ENCODE data around the gene ZSCAN9. TPM values are rescaled to one million over a fixed set of nuclear protein-coding genes. Genes with fewer than 3 reads are reported as not detected.

Gene ZSCAN9
- total and polyA plus RNA-seq, 2 of the 13 experiments (the other 11 are each of a cell fraction or from before 2014, with no cell fraction given) = 14.6 to 17.8 TPM

DNA sequence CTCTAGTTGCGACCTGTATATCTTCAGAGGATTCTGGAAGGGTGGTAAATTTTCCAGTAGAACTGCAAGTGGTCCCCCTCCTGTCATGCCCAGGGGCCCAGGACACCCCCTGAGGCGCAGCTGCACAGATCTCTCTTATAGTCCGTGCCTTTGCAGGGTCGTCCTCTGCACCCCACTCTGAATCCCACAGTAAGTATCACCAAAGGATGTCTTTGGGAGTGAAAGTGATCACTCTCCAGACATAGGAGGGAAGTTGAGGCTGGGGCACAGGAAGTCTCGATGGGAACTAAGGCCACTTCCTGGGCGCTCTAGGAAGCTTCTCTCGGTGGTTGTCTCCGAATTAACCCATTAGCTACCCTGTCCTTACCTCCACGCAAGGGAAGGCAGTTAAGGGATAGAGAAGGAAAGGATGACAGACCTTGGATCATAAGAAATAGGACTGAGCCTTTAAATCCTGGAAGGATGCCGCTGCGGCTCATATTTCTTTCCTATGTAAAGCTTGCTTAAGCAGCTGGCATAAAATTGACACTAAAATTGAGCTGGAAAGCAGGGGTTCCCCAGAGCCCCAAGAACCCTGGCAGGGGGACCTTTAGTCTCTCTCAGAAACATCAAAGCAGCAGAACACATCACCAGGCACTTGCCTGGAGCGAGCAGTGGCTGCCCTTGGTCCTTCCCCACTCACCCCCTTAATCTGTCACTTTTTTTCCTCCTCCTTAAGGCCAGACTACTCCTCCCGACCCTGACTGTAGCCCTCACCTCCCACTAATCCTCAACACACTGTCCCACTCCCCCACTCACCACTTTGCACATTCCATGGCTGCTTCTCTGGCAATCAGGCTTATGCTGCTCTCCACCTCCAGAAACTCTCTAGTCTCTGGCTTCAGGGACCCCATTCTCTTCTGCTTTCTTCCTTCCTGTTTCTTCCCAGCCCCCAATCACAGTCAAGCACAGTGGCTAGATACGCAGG, 27.2 kb downstream of the ZSCAN9 start, which contains the start of gene ZKSCAN4 (continued):
- no peak for TF ChIP-seq ZNF274 (CRISPR knock-in tag; IDR thresholded peaks at IDR 0.05)
- TF ChIP-seq, protein P1, sequence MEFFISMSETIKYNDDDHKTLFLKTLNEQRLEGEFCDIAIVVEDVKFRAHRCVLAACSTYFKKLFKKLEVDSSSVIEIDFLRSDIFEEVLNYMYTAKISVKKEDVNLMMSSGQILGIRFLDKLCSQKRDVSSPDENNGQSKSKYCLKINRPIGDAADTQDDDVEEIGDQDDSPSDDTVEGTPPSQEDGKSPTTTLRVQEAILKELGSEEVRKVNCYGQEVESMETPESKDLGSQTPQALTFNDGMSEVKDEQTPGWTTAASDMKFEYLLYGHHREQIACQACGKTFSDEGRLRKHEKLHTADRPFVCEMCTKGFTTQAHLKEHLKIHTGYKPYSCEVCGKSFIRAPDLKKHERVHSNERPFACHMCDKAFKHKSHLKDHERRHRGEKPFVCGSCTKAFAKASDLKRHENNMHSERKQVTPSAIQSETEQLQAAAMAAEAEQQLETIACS (CRISPR knock-in tag; IDR thresholded peaks at IDR 0.05) = no peak
- peak; percentile 70; the same call in 1 of the 2 replicates for TF ChIP-seq HMG20B (CRISPR knock-in tag; conservative IDR thresholded peaks at IDR 0.05)
- no peak for TF ChIP-seq ZNF564 (CRISPR knock-in tag; IDR thresholded peaks at IDR 0.05)
- TF ChIP-seq, protein P2, sequence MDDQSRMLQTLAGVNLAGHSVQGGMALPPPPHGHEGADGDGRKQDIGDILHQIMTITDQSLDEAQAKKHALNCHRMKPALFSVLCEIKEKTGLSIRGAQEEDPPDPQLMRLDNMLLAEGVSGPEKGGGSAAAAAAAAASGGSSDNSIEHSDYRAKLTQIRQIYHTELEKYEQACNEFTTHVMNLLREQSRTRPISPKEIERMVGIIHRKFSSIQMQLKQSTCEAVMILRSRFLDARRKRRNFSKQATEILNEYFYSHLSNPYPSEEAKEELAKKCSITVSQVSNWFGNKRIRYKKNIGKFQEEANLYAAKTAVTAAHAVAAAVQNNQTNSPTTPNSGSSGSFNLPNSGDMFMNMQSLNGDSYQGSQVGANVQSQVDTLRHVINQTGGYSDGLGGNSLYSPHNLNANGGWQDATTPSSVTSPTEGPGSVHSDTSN (CRISPR knock-in tag; IDR thresholded peaks at IDR 0.05; ENCODE audit: borderline replicate concordance) = no peak
- no peak for TF ChIP-seq HIVEP1 (CRISPR knock-in tag; IDR thresholded peaks at IDR 0.05)
- no peak for TF ChIP-seq RBFOX2 (IDR thresholded peaks at IDR 0.05; ENCODE audit: low read depth, low read length)
- TF ChIP-seq, protein P3, sequence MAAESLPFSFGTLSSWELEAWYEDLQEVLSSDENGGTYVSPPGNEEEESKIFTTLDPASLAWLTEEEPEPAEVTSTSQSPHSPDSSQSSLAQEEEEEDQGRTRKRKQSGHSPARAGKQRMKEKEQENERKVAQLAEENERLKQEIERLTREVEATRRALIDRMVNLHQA (CRISPR knock-in tag; IDR thresholded peaks at IDR 0.05) = no peak
- peak; percentile 95 for TF ChIP-seq GABPB1 (CRISPR knock-in tag; IDR thresholded peaks at IDR 0.05)
- TF ChIP-seq ZNF879 (CRISPR knock-in tag; IDR thresholded peaks at IDR 0.05) = no peak
- peak; percentile 99 for TF ChIP-seq SAP130 (CRISPR knock-in tag; IDR thresholded peaks at IDR 0.05; ENCODE audit: low read depth)
- no peak for TF ChIP-seq ZNF746 (CRISPR knock-in tag; IDR thresholded peaks at IDR 0.05)
- TF ChIP-seq NR2F2 (IDR thresholded peaks at IDR 0.05; ENCODE audit: borderline replicate concordance, low read depth) = no peak
- TF ChIP-seq ZFX (CRISPR knock-in tag; IDR thresholded peaks at IDR 0.05; ENCODE audit: low read depth) = peak; percentile 59
- TF ChIP-seq ZFP36L1 (CRISPR knock-in tag; IDR thresholded peaks at IDR 0.05) = no peak
- TF ChIP-seq, protein P4, sequence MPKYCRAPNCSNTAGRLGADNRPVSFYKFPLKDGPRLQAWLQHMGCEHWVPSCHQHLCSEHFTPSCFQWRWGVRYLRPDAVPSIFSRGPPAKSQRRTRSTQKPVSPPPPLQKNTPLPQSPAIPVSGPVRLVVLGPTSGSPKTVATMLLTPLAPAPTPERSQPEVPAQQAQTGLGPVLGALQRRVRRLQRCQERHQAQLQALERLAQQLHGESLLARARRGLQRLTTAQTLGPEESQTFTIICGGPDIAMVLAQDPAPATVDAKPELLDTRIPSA (CRISPR knock-in tag; IDR thresholded peaks at IDR 0.05; ENCODE audit: borderline replicate concordance) = no peak
- TF ChIP-seq, protein P5, sequence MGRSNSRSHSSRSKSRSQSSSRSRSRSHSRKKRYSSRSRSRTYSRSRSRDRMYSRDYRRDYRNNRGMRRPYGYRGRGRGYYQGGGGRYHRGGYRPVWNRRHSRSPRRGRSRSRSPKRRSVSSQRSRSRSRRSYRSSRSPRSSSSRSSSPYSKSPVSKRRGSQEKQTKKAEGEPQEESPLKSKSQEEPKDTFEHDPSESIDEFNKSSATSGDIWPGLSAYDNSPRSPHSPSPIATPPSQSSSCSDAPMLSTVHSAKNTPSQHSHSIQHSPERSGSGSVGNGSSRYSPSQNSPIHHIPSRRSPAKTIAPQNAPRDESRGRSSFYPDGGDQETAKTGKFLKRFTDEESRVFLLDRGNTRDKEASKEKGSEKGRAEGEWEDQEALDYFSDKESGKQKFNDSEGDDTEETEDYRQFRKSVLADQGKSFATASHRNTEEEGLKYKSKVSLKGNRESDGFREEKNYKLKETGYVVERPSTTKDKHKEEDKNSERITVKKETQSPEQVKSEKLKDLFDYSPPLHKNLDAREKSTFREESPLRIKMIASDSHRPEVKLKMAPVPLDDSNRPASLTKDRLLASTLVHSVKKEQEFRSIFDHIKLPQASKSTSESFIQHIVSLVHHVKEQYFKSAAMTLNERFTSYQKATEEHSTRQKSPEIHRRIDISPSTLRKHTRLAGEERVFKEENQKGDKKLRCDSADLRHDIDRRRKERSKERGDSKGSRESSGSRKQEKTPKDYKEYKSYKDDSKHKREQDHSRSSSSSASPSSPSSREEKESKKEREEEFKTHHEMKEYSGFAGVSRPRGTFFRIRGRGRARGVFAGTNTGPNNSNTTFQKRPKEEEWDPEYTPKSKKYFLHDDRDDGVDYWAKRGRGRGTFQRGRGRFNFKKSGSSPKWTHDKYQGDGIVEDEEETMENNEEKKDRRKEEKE (IDR thresholded peaks at IDR 0.05) = no peak
- TF ChIP-seq SIX1 (CRISPR knock-in tag; IDR thresholded peaks at IDR 0.05; ENCODE audit: borderline replicate concordance) = no peak
- TF ChIP-seq MAFG (CRISPR knock-in tag; IDR thresholded peaks at IDR 0.05) = no peak
- TF ChIP-seq TEAD3 (CRISPR knock-in tag; optimal IDR thresholded peaks at IDR 0.05; ENCODE audit: borderline replicate concordance) = no peak
- TF ChIP-seq TBX3 (IDR thresholded peaks at IDR 0.05; ENCODE audit: borderline replicate concordance) = no peak
- TF ChIP-seq, protein P6, sequence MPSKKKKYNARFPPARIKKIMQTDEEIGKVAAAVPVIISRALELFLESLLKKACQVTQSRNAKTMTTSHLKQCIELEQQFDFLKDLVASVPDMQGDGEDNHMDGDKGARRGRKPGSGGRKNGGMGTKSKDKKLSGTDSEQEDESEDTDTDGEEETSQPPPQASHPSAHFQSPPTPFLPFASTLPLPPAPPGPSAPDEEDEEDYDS (CRISPR knock-in tag; IDR thresholded peaks at IDR 0.05) = peak; percentile 65; the same call in 1 of the 2 replicates
- no peak; the same call in 1 of the 2 replicates for TF ChIP-seq DMAP1 (CRISPR knock-in tag; IDR thresholded peaks at IDR 0.05)
- peak; percentile 73; the same call in 1 of the 2 replicates for TF ChIP-seq RXRB (CRISPR knock-in tag; IDR thresholded peaks at IDR 0.05; ENCODE audit: borderline replicate concordance)
